Uterus (tissue), 2 donors: Measurements from ENCODE around the gene PRKCE.

Source experiments
- CTCF ChIP-seq, 4 experiments: fragments of 200-600 bp in 2 of 4; fragments of 450-650 bp in 2 of 4; sonication (generic) in 2 of 4; IDR thresholded peaks; one replicate each; pipeline ENCODE4 v1.5.1; 2016 to 2019; ENCODE audit warnings: antibody characterized with exemption in 4 of 4, mild to moderate bottlenecking in 2 of 4, moderate library complexity in 1 of 4
- POLR2A ChIP-seq, 2 donors: fragments of 450-650 bp; IDR thresholded peaks; one replicate each; pipeline ENCODE4 v1.6.1; 2016; ENCODE audit warnings: antibody characterized with exemption in 2 of 2, mild to moderate bottlenecking in 1 of 2, moderate library complexity in 1 of 2

GRCh38 chr2:45978302-45978859 is 326.9 kb downstream of the PRKCE start:
- no peak for TF ChIP-seq POLR2A (IDR thresholded peaks at IDR 0.05)
- TF ChIP-seq CTCF (IDR thresholded peaks at IDR 0.05) = no peak
